HCT116 (cell line): Measurements from ENCODE around the gene TROAP. TPM values are rescaled to one million over a fixed set of nuclear protein-coding genes. Genes with fewer than 3 reads are reported as not detected.

Experiments
- ATAC-seq: fragments of 200-7000 bp; cut with Tn5 transposase; 2 replicates; pipeline ENCODE4 v1.9.1; 2020; ENCODE audit warnings: mild to moderate bottlenecking, moderate library complexity
- BruUV-seq: library from RNA; stranded (reverse); fragments of 400-500 nt; replicated peaks from 2 replicates; lab custom pipeline; 2021; lab: Mats Ljungman, UMichigan
- CTCF ChIA-PET: fragments of 300-600 bp; sonication (Branson Sonifier 250); formaldehyde crosslinking; loops from one replicate; lab custom pipeline; 2021; ENCODE audit warnings: antibody characterized with exemption; lab: Charles Lee
- POLR2A ChIA-PET: fragments of 300-600, 350-600 bp; sonication (Branson Sonifier 250); formaldehyde crosslinking; loops from one replicate; lab custom pipeline; 2021; ENCODE audit warnings: antibody characterized with exemption; lab: Charles Lee
- RAD21 ChIA-PET, 2 experiments: fragments of 300-600 bp; sonication (Branson Sonifier 250); formaldehyde crosslinking; loops; one replicate each; lab custom pipeline; 2023; ENCODE audit warnings: low total read pairs in 2 of 2; ENCODE audit not compliant: uncharacterized antibody in 2 of 2, unreplicated experiment in 2 of 2, low non-redundant PET in 1 of 2; lab: Charles Lee
- DNase-seq: peaks from one replicate; pipeline ENCODE4 v3.0.0-alpha.2; 2010; ENCODE audit warnings: low read depth, low spot score
- H2AFZ ChIP-seq: fragments of 200-600 bp; shearing (Covaris generic), sonication (generic); 2 replicates; pipeline ENCODE4 v1.6.1; 2017; ENCODE audit warnings: low read depth, mixed run types, mixed read lengths, antibody characterized with exemption, low read length; ENCODE audit not compliant: poor library complexity, severe bottlenecking
- H3K27ac ChIP-seq: 2 replicates; pipeline ENCODE4 v1.5.1; 2012; ENCODE audit warnings: low read depth, low read length
- H3K27me3 ChIP-seq: fragments of 200-600 bp; sonication (generic); 2 replicates; pipeline ENCODE4 v1.6.1; 2016; ENCODE audit warnings: mixed run types, low read length, mixed read lengths; ENCODE audit not compliant: insufficient read depth
- H3K36me3 ChIP-seq, 2 experiments: fragments of 200-500 bp in 1 of 2; fragments of 200-600 bp in 1 of 2; sonication (Bioruptor generic) in 1 of 2; sonication (generic) in 1 of 2; 2 replicates each; pipeline versions ENCODE4 v1.5.1 to v1.6.1; 2014 to 2016; ENCODE audit warnings: low read length in 2 of 2, inconsistent platforms in 1 of 2, mixed read lengths in 1 of 2, mixed run types in 1 of 2; ENCODE audit not compliant: insufficient read depth in 2 of 2, control insufficient read depth in 1 of 2
- H3K4me1 ChIP-seq, 2 experiments: fragments of 200-600 bp in 1 of 2; sonication (generic) in 1 of 2; 2 replicates each; pipeline versions ENCODE4 v1.5.1 to v1.6.1; 2012 to 2017; ENCODE audit warnings: low read length in 2 of 2, inconsistent platforms in 1 of 2, mild to moderate bottlenecking in 1 of 2, mixed read lengths in 1 of 2, mixed run types in 1 of 2, moderate library complexity in 1 of 2; ENCODE audit not compliant: insufficient read depth in 2 of 2, control insufficient read depth in 1 of 2
- H3K4me2 ChIP-seq: fragments of 200-600 bp; sonication (generic); 2 replicates; pipeline ENCODE4 v1.6.1; 2017; ENCODE audit warnings: mixed run types, low read length, mixed read lengths
- H3K4me3 ChIP-seq, 2 experiments: fragments of 200-600 bp in 1 of 2; sonication (generic) in 1 of 2; replicated peaks in 1 of 2; 2 replicates each; pipeline ENCODE4 v1.5.1; 2011 to 2016; ENCODE audit warnings: low read length in 2 of 2, control low read depth in 1 of 2, low read depth in 1 of 2, mild to moderate bottlenecking in 1 of 2, mixed read lengths in 1 of 2, mixed run types in 1 of 2
- H3K79me2 ChIP-seq: fragments of 200-600 bp; sonication (generic); 2 replicates; pipeline ENCODE4 v1.6.1; 2017; ENCODE audit warnings: mild to moderate bottlenecking, mixed run types, low read length, moderate library complexity, mixed read lengths; ENCODE audit not compliant: insufficient read depth
- H3K9ac ChIP-seq: fragments of 200-600 bp; sonication (generic); 2 replicates; pipeline ENCODE4 v1.6.1; 2016; ENCODE audit warnings: low read length, mixed read lengths
- H3K9me2 ChIP-seq: fragments of 200-600 bp; sonication (generic), shearing (Covaris generic); 2 replicates; pipeline ENCODE4 v1.6.1; 2017; ENCODE audit warnings: mixed run types, mild to moderate bottlenecking, moderate library complexity; ENCODE audit not compliant: insufficient read depth
- H3K9me3 ChIP-seq, 2 experiments: fragments of 200-500 bp in 1 of 2; fragments of 200-600 bp in 1 of 2; sonication (Bioruptor generic) in 1 of 2; sonication (generic) in 1 of 2; 2 replicates each; pipeline ENCODE4 v1.6.1; 2014 to 2017; ENCODE audit warnings: low read length in 2 of 2, mixed read lengths in 2 of 2, inconsistent platforms in 1 of 2, low read depth in 1 of 2, mild to moderate bottlenecking in 1 of 2, mixed run types in 1 of 2, moderate library complexity in 1 of 2; ENCODE audit not compliant: control insufficient read depth in 1 of 2, insufficient read depth in 1 of 2
- H4K20me1 ChIP-seq: fragments of 200-600 bp; sonication (generic), shearing (Covaris generic); 2 replicates; pipeline ENCODE4 v1.6.1; 2017; ENCODE audit warnings: mixed run types, mild to moderate bottlenecking, moderate library complexity; ENCODE audit not compliant: insufficient read depth
- ATF3 ChIP-seq: IDR thresholded peaks from 2 replicates; pipeline ENCODE4 v1.6.1; 2012
- CTCF ChIP-seq, 3 experiments: fragments of 200-600 bp in 1 of 3; sonication (generic) in 1 of 3; IDR thresholded peaks in 2 of 3; conservative IDR thresholded peaks in 1 of 3; 2 replicates each; pipeline ENCODE4 v1.5.1; 2012 to 2017; ENCODE audit warnings: low read depth in 2 of 3, low read length in 2 of 3, antibody characterized with exemption in 1 of 3, borderline replicate concordance in 1 of 3, control low read depth in 1 of 3, mild to moderate bottlenecking in 1 of 3, mixed read lengths in 1 of 3, mixed run types in 1 of 3, moderate library complexity in 1 of 3; ENCODE audit not compliant: insufficient read depth in 1 of 3
- JUND ChIP-seq: IDR thresholded peaks from 2 replicates; pipeline ENCODE4 v1.6.1; 2012
- SIN3A ChIP-seq: IDR thresholded peaks from 2 replicates; pipeline ENCODE4 v1.6.1; 2012; ENCODE audit warnings: low read depth
- ZFX ChIP-seq: fragments of 450-650 bp; IDR thresholded peaks from 2 replicates; pipeline ENCODE4 v1.6.1; 2017
- intact Hi-C: fragments of 100-400 bp; cut with micrococcal nuclease; formaldehyde crosslinking; loops from 2 replicates; pipeline ENCODE4 v1.10.0; 2022
- total RNA-seq: library from RNA; stranded (reverse); gene quantifications from one replicate; pipeline ENCODE4 v1.2.1, GENCODE V29; 2021; ENCODE audit not compliant: unreplicated experiment

The TROAP gene
- total RNA-seq, 1 experiment from 2014 or later = 99.1 TPM

- BruUV-seq = no TSS peak
- Histone ChIP-seq H3K79me2 (peaks cover 31% of the 10 kb centered on the region), H3K4me2 (no peak overlapping the region)
- TF ChIP-seq ZFX (no peak), ATF3 (no peak), SIN3A (no peak), JUND (no peak), CTCF (IDR thresholded peaks at IDR 0.05 in 2 of 3, conservative IDR thresholded peaks at IDR 0.05 in 1 of 3; ENCODE audit: borderline replicate concordance in 1 of 3, insufficient read depth in 1 of 3, low read depth in 2 of 3, low read length in 2 of 3) (no peak)
- TF ChIP-seq, all 23 proteins: peak for 0
- CTCF ChIA-PET = no interaction called here
- Histone ChIP-seq H3K9ac (no peak overlapping the region), H2AFZ (no peak overlapping the region), H3K27me3 (no peaks in the 10 kb centered on the region), H3K36me3 (peaks cover 23 to 42% of the 10 kb centered on the region in 2 experiments), H3K27ac (no peak overlapping the region), H3K9me3 (no peaks in the 10 kb centered on the region), H3K9me2 (no peaks in the 10 kb centered on the region), H3K4me3 (no peak overlapping the region), H4K20me1 (peaks cover 35% of the 10 kb centered on the region; the same call in 1 of the 2 replicates), H3K4me1 (peaks cover 0 to 2% of the 10 kb centered on the region in 2 experiments; a peak in 2 of 4 replicates)
- ATAC-seq = peak; percentile 46
- intact Hi-C loops = no loop called here
- POLR2A ChIA-PET = interaction anchor here (0.6 to 1.0 kb wide), 2 partner anchors 9 to 350 kb away, joined by 3 read pairs; partner anchors contain the start of genes PRPF40B and TUBA1C
- DNase-seq = no peak
- RAD21 ChIA-PET = no interaction called here
These were observed 49.2 kb upstream of the TROAP start for GRCh38 chr12:49273726-49274395.
